ENCODE measurements around the gene ST6GALNAC5.

Gene ST6GALNAC5

GRCh38 chr1:77015748-77016341 lies 148.6 kb downstream of the ST6GALNAC5 start:
- no peak for DNase-seq

DNA sequence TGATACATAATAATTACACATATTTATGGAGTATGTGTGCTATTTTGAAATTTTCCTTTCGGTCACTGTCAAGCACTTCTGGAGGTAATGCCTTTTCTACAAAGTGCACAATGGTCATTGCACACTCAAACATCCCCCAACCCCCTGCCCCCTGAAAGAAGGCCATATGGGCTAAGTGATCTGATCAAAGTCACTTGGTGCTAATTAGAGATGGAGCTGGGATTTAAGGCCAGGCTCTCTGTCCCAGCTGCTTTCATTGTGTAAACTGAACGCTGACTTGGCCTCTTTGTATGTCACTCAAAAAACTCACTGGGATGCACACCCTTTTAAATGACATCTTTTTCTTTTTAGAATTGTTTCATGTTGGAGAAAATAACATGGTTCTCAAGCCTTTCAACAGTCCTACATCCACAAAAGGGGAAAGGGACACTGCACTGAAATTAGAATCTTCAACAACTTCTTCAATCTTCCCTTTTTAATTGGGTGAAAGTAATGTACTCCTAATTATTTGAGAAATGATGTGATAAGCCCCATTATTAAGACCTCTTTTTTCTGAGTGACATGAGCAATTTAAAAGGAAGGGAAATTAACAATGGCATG lies 149.2 kb downstream of the ST6GALNAC5 start:
- no peak for DNase-seq

- DNase-seq, result no peak
These were observed 151.0 kb downstream of the ST6GALNAC5 start for GRCh38 chr1:77018311-77018710.

DNA sequence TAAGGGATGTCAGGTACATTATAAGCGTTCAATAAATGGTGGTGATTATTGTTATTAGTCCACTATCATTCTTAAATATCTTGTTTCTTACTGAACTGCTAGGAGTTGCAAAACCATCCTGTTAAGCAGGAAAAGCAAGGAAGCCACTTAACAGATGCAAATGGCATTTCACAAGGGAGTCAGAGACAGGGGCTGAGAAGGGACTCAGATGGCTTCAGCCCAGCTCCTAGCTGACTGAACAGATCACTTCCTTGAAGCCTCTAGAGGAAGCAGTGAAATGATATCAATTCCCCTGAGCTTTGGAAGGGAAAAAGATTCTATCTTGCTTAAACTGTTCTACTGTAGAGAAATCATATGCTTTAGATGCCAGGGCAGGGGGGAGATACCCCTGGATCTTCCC lies 151.5 kb downstream of the ST6GALNAC5 start:
- DNase-seq, result no peak

DNA sequence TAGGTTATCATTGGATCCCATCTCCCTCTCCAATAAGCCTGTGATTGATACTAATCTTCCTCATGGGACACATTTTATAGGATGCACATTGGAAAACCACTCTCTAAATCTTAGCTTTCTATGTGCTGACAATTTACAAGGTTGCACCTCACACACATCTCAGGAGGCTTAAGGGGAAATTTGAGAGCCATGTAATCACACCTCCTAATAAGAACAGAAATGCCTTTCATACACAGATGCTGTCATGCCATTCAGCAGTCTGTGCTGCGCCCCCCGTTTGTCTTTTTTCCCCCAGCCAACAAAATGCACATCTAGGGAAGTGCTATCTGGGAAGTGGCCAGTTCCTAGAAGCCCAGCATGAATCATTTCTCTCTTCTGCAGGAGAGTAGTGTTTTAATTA lies 154.5 kb downstream of the ST6GALNAC5 start:
- DNase-seq, result no peak

- no peak for DNase-seq
These were observed 157.2 kb downstream of the ST6GALNAC5 start for GRCh38 chr1:77024500-77024899.

GRCh38 chr1:77025599-77025998 lies 158.3 kb downstream of the ST6GALNAC5 start:
- DNase-seq, result no peak

GRCh38 chr1:77026135-77026534 lies 158.9 kb downstream of the ST6GALNAC5 start:
- DNase-seq, result no peak

DNA sequence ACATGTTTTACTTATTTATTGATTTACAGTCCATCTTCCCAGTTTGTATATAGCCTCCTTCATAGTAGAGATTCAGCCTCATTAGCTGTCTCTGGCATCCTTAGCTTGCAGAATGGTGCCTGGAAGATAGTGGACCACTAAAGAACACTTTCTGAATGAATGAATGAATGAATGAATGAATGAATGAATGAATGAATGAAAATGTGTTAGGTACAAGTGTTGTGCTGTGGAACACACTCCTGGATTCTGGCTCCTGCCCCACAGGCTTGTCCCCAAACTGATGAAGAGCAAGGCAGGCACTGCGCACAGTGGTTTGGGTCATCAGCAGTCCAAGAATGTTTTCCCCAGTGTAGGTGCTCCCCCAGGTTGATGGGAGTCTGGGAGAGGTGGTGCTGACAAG lies 159.4 kb downstream of the ST6GALNAC5 start:
- no peak for DNase-seq

DNA sequence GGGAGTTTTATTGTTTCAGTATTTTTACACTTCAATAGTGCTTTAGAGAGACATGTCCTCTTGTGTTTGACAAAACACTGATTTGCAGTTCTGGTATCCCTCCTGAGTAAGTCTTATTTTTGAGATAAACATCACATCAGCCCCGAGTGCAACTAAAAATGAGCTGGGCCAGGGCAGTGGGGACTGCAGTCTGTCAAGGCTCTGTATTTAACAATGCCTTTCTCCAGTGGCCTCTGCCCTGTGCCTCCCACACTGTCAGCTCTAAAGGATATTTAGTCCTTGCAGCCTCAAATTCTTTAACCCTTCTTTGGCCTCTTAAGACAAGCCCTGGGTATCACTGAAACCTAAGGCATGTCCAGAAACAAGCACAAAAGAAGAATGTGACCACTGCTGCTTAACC lies 160.6 kb downstream of the ST6GALNAC5 start:
- no peak for DNase-seq

GRCh38 chr1:77030401-77031105 lies 163.3 kb downstream of the ST6GALNAC5 start:
- DNase-seq, result no peak

GRCh38 chr1:77031106-77031662 lies 163.9 kb downstream of the ST6GALNAC5 start:
- no peak for DNase-seq

DNA sequence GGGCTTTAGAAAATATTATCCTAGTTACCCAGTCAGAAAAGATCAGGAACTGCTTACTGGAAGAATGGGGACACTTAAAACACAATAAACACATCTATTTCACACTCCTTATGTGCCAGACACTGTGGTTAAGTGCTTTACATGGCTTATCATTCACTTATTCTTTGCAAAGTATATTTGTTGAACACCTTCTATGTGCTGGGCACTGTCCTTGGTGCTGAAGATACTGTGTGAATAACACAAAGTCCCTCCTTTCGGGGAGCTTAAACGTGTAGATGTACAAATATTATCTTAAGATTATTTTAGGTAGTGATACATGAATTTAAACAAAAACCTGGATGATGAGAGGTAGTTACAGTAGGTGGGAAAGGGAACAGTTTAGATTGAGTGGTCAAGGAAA lies 169.3 kb downstream of the ST6GALNAC5 start:
- no peak for DNase-seq

GRCh38 chr1:77037038-77037437 lies 169.8 kb downstream of the ST6GALNAC5 start:
- DNase-seq, result no peak

GRCh38 chr1:77038000-77038399 lies 170.7 kb downstream of the ST6GALNAC5 start:
- no peak for DNase-seq

DNA sequence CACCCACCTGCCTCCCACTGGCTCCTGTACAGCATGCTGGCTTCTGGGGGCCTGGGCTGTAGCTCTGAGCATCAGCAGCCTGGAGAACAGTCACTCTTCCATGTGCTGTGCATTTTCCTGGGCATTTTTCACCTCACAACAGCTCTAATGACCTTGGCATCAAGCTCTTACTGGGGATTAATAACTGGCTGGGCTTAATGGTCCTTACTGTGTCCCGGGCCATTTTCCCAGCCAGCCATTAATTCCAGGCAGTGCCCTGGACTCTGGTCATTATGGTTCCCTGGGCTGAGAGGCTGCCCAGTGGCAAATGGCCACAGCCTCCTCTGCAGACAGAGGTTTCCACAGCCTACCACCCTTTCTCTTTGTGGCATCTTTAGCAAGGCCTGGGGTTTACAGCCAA lies 171.8 kb downstream of the ST6GALNAC5 start:
- DNase-seq, result no peak

DNA sequence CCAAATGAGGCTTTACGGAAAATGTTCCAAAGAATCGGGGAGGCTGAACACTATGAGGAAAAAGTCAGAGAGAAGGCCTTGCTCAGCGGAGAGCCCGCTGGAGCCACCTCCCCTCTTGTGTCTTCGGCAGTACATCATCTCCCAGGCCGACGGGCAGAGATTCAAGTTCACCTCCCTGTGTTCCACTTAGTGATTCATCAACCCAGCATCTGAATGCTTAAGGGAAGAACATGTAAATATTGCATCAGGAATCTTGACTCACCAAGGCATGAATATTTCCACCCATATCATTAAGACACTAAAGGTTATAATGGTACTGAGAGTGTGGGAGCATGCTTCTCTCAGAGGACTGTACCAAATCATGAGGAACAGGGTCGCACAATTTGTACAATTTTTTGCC lies 172.5 kb downstream of the ST6GALNAC5 start:
- DNase-seq, result no peak

DNA sequence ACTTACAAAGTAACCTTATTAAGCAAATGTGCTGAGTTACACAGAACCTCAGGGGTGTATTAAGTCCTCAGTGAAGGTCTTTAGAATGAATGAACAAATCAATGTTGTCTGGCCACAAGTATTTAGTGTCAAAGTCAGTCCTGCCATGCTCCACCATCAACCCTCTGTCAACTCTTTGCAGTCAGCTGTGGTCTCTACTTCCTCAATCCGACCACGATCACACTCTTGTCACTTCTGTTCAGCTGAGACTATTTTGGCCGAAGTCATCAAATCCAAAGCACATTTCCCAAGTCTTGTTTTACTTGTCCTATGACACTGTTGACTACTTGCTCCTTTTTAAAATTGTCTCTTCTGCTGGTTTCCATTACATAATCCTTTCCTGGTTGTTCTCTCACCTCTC lies 173.5 kb downstream of the ST6GALNAC5 start:
- no peak for DNase-seq

DNA sequence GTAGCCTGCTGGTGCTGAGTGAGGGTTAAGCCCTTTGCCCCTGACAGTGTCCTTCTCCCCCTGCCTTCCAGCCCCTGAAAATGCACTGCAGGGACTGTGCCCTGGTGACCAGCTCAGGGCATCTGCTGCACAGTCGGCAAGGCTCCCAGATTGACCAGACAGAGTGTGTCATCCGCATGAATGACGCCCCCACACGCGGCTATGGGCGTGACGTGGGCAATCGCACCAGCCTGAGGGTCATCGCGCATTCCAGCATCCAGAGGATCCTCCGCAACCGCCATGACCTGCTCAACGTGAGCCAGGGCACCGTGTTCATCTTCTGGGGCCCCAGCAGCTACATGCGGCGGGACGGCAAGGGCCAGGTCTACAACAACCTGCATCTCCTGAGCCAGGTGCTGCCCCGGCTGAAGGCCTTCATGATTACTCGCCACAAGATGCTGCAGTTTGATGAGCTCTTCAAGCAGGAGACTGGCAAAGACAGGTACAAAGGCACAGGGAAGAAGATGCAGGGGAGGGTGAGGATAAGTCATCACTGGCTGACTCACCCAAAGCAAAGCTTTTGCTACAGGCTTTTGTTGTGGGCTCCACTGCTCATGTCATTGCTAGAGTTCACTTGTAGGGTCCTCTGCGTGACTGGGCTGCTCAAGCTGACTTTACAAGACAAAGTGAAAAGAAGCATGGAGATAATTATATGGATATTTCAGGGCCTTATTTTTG lies 177.0 kb downstream of the ST6GALNAC5 start:
- DNase-seq, result no peak

DNA sequence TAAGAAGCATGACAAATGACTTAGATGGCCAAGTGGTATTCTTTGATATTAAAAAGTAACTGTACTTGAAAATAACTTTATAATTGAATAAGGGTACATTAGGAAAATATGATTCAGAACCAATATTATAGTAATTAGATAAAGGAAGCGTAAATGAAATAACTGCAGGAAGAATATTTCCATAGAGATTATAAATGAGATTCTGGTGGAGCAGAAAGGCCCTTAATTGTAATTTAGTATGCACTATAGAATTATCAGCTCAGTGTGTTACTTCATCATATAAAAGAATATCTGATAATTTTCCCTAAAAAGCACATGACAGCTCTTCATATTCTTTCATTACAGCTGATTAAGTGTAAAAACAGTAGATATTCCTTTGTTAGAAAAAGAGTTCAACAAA lies 180.3 kb downstream of the ST6GALNAC5 start:
- DNase-seq, result no peak

- no peak for DNase-seq
These were observed 180.8 kb downstream of the ST6GALNAC5 start for GRCh38 chr1:77047978-77048614.

DNA sequence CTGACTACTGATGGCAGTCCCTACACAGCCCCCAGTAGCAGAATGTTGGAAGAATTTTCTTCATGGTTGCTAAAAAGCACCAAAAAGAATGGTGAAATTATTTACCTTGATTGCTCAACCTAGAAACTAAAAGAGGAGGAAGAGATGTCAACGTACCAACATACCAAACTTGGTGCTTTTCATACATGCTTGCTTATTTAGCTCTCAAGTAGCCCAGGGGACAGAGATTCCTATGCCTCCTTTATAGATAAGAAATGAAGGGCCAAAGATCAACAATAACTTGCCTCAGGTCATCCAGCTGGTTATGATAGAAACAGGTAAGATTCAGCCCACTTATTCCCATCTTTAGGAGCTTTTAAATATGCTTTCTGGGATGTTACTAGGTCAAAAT lies 181.3 kb downstream of the ST6GALNAC5 start:
- DNase-seq, result no peak

- no peak for DNase-seq
These were observed 184.1 kb downstream of the ST6GALNAC5 start for GRCh38 chr1:77051425-77051824.

Measured in activated CD4-positive, alpha-beta T cell treated with anti-CD3 and anti-CD28 coated beads for 4 hours (primary cell).